ENCODE measurements around the gene SESTD1. TPM values are rescaled to one million over a fixed set of nuclear protein-coding genes. Genes with fewer than 3 reads are reported as not detected.

The SESTD1 gene
- total RNA-seq, 2 experiments from 2014 or later, result 8.7 to 10.2 TPM

GRCh38 chr2:179240481-179241451, 23.9 kb downstream of the SESTD1 start:
- intact Hi-C loops (cut with DNase I, micrococcal nuclease), result no loop called here
- no peak overlapping the region for H3K27ac ChIP-seq (ENCODE audit: low read depth in 1 of 2, low read length in 2 of 2)
- no peak overlapping the region for H3K4me3 ChIP-seq (ENCODE audit: low read length)
- peaks cover 25% of the 10 kb centered on the region for H3K4me1 Mint-ChIP-seq (ENCODE audit: low read depth)
- no peaks in the 10 kb centered on the region for H3K36me3 ChIP-seq (ENCODE audit: insufficient read depth, low read length)
- H3K4me1 ChIP-seq (ENCODE audit: insufficient read depth, low read length), result no peaks in the 10 kb centered on the region
- peaks cover 0 to 7% of the 10 kb centered on the region in 2 experiments for H3K9me3 ChIP-seq (ENCODE audit: control insufficient read depth in 1 of 2, insufficient read depth in 1 of 2, low read length in 2 of 2)
- H3K27ac Mint-ChIP-seq, result no peak overlapping the region
- TF ChIP-seq CTCF (IDR thresholded peaks at IDR 0.05), result no peak
- POLR2A ChIA-PET, result no interaction called here
- DNase-seq (no peak), ATAC-seq (ENCODE audit: poor library complexity) (no peak)
- CTCF ChIA-PET, result no interaction called here
- no peaks in the 10 kb centered on the region for H3K27me3 Mint-ChIP-seq
- peaks cover 3% of the 10 kb centered on the region for H3K9me3 Mint-ChIP-seq
- no peaks in the 10 kb centered on the region for H3K36me3 Mint-ChIP-seq (ENCODE audit: low read depth)
- H3K4me3 Mint-ChIP-seq, result no peak overlapping the region
- H3K27me3 ChIP-seq (ENCODE audit: control insufficient read depth in 1 of 2, insufficient read depth in 2 of 2, low read length in 2 of 2), result no peaks in the 10 kb centered on the region

DNA sequence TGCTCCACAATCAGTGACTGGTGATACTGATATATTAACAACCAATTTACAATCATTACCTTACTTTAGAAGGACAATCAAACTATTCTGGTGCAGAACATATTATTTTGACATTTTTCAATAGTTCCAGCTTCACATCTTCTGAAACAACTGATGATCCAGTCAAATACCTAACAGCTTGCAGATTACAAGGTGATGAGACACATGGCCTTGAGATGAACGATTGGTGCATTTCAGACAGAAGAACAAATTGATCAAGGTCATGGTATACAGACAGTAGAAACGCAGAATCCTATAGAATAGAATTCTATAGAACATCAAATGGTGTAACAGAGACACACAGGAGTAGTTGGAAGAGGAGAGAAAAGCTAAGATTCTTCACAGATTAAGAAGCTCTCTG, 24.8 kb downstream of the SESTD1 start:
- Histone ChIP-seq H3K4me3 (ENCODE audit: low read length) (no peak overlapping the region), H3K36me3 (ENCODE audit: insufficient read depth, low read length) (no peaks in the 10 kb centered on the region), H3K27me3 (ENCODE audit: control insufficient read depth in 1 of 2, insufficient read depth in 2 of 2, low read length in 2 of 2) (no peaks in the 10 kb centered on the region), H3K9me3 (ENCODE audit: control insufficient read depth in 1 of 2, insufficient read depth in 1 of 2, low read length in 2 of 2) (no peaks in the 10 kb centered on the region), H3K4me1 (ENCODE audit: insufficient read depth, low read length) (no peaks in the 10 kb centered on the region), H3K27ac (ENCODE audit: low read depth in 1 of 2, low read length in 2 of 2) (no peak overlapping the region)
- no peak for DNase-seq
- no peak for TF ChIP-seq CTCF (IDR thresholded peaks at IDR 0.05)
- Mint-ChIP-seq H3K27ac (no peak overlapping the region), H3K4me3 (no peak overlapping the region), H3K4me1 (ENCODE audit: low read depth) (peaks cover 29% of the 10 kb centered on the region), H3K9me3 (peaks cover 3% of the 10 kb centered on the region), H3K27me3 (no peaks in the 10 kb centered on the region), H3K36me3 (ENCODE audit: low read depth) (no peaks in the 10 kb centered on the region)
- intact Hi-C loops (cut with DNase I, micrococcal nuclease), result loop anchor here (1.0 to 10.0 kb wide), 2 partner anchors 20 to 205 kb away; no protein-coding TSS in a partner anchor
- no peak for ATAC-seq (ENCODE audit: poor library complexity)
- POLR2A ChIA-PET, result no interaction called here
- CTCF ChIA-PET, result interaction anchor here (0.7 kb wide), 1 partner anchor 10 kb away, joined by 3 read pairs; no protein-coding TSS in a partner anchor

DNA sequence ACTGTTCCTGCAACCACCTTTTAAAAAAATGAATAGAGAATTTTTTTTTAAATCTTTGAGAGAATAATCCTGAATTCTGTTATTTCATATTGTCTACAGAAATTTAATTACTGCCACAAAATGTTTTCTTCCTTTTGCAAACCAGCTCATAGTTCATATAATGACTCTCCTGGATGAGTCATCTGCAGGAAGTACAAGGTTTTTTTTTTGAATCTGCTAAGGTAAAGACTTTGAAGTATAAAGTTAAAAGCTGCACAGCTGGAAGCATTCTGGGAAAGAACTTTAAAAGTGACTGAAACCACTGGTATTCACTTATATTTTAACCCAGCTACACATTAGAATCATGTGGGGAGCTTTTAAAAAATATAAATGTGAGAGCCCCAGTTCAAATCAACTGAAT, 25.4 kb downstream of the SESTD1 start:
- Histone ChIP-seq H3K27me3 (ENCODE audit: control insufficient read depth in 1 of 2, insufficient read depth in 2 of 2, low read length in 2 of 2) (no peaks in the 10 kb centered on the region), H3K9me3 (ENCODE audit: control insufficient read depth in 1 of 2, insufficient read depth in 1 of 2, low read length in 2 of 2) (no peaks in the 10 kb centered on the region), H3K4me1 (ENCODE audit: insufficient read depth, low read length) (no peaks in the 10 kb centered on the region), H3K36me3 (ENCODE audit: insufficient read depth, low read length) (no peaks in the 10 kb centered on the region), H3K27ac (ENCODE audit: low read depth in 1 of 2, low read length in 2 of 2) (no peak overlapping the region), H3K4me3 (ENCODE audit: low read length) (no peak overlapping the region)
- no peak overlapping the region for H3K27ac Mint-ChIP-seq
- no peaks in the 10 kb centered on the region for H3K36me3 Mint-ChIP-seq (ENCODE audit: low read depth)
- peaks cover 29% of the 10 kb centered on the region for H3K4me1 Mint-ChIP-seq (ENCODE audit: low read depth)
- CTCF ChIA-PET, result interaction anchor here (0.7 kb wide), 1 partner anchor 11 kb away, joined by 3 read pairs; no protein-coding TSS in a partner anchor
- peaks cover 3% of the 10 kb centered on the region for H3K9me3 Mint-ChIP-seq
- no peaks in the 10 kb centered on the region for H3K27me3 Mint-ChIP-seq
- TF ChIP-seq CTCF (IDR thresholded peaks at IDR 0.05), result no peak
- no peak overlapping the region for H3K4me3 Mint-ChIP-seq
- POLR2A ChIA-PET, result interaction anchor here (0.8 kb wide), 1 partner anchor 16 kb away, joined by 3 read pairs; no protein-coding TSS in a partner anchor
- intact Hi-C loops (cut with DNase I, micrococcal nuclease), result loop anchor here (1.0 to 10.0 kb wide), 2 partner anchors 21 to 204 kb away; no protein-coding TSS in a partner anchor
- ATAC-seq (ENCODE audit: poor library complexity), result peak; percentile 92
- peak in 3 of 14 experiments; percentile 20 to 53 (median 48) for DNase-seq

Data from CD4-positive, alpha-beta T cell (primary cell).